DOHH2 (cell line): Measurements from ENCODE around the gene ZNF467.

ENCODE experiments used
- H3F3A ChIP-seq: fragments of 200-600 bp; sonication (generic), shearing (Covaris generic); 2 replicates; pipeline ENCODE4 v1.6.0; 2016; ENCODE audit warnings: antibody characterized with exemption, mild to moderate bottlenecking; ENCODE audit not compliant: control insufficient read depth, insufficient read depth
- H3K27ac ChIP-seq: fragments of 200-600 bp; sonication (generic); 2 replicates; pipeline ENCODE4 v1.5.1; 2014; ENCODE audit warnings: low read depth, mild to moderate bottlenecking, low read length, moderate library complexity
- H3K27me3 ChIP-seq: fragments of 200-600 bp; sonication (generic); 2 replicates; pipeline ENCODE4 v1.6.1; 2014; ENCODE audit warnings: mild to moderate bottlenecking, low read length, mixed read lengths; ENCODE audit not compliant: control insufficient read depth
- H3K36me3 ChIP-seq: fragments of 200-600 bp; sonication (generic); 2 replicates; pipeline ENCODE4 v1.6.1; 2014; ENCODE audit warnings: mild to moderate bottlenecking, low read length, moderate library complexity, mixed read lengths; ENCODE audit not compliant: control insufficient read depth
- H3K4me1 ChIP-seq: fragments of 200-600 bp; sonication (generic); 2 replicates; pipeline ENCODE4 v1.6.1; 2014; ENCODE audit warnings: mild to moderate bottlenecking, low read length, mixed read lengths; ENCODE audit not compliant: control insufficient read depth
- H3K4me2 ChIP-seq: fragments of 200-600 bp; sonication (generic); 2 replicates; pipeline ENCODE4 v1.6.0; 2014; ENCODE audit warnings: mild to moderate bottlenecking, low read length, moderate library complexity
- H3K4me3 ChIP-seq: fragments of 200-600 bp; sonication (generic); 2 replicates; pipeline ENCODE4 v1.5.1; 2014; ENCODE audit warnings: mild to moderate bottlenecking, low read length, mixed read lengths
- H3K79me2 ChIP-seq: fragments of 200-600 bp; sonication (generic); 2 replicates; pipeline ENCODE4 v1.6.1; 2014; ENCODE audit warnings: mild to moderate bottlenecking, low read length, mixed read lengths; ENCODE audit not compliant: control insufficient read depth
- H3K9me2 ChIP-seq: fragments of 200-600 bp; sonication (generic); replicated peaks from 2 replicates; pipeline ENCODE4 v1.6.1; 2014; ENCODE audit warnings: mild to moderate bottlenecking, low read length, mixed read lengths; ENCODE audit not compliant: control insufficient read depth
- H3K9me3 ChIP-seq: fragments of 200-600 bp; sonication (generic); 2 replicates; pipeline ENCODE4 v1.6.1; 2014; ENCODE audit warnings: antibody characterized with exemption, low read length, mixed read lengths; ENCODE audit not compliant: control insufficient read depth, insufficient read depth
- H4K20me1 ChIP-seq: fragments of 200-600 bp; sonication (generic); 2 replicates; pipeline ENCODE4 v1.6.0; 2014; ENCODE audit warnings: low read depth, mild to moderate bottlenecking, antibody characterized with exemption, low read length, moderate library complexity; ENCODE audit not compliant: control insufficient read depth, insufficient read depth
- EZH2phosphoT487 ChIP-seq: fragments of 200-600 bp; sonication (generic); IDR thresholded peaks from 2 replicates; pipeline ENCODE4 v1.6.1; 2017; ENCODE audit warnings: borderline replicate concordance, mild to moderate bottlenecking, antibody characterized with exemption, low read length, moderate library complexity, mixed read lengths
- TF ChIP-seq, protein P1 (sequence below): fragments of 200-600 bp; sonication (generic); IDR thresholded peaks from one replicate; pipeline ENCODE4 v1.5.1; 2014; ENCODE audit warnings: antibody characterized with exemption, mild to moderate bottlenecking, low read depth, low read length; ENCODE audit not compliant: poor library complexity, severe bottlenecking

ZNF467 gene

DNA sequence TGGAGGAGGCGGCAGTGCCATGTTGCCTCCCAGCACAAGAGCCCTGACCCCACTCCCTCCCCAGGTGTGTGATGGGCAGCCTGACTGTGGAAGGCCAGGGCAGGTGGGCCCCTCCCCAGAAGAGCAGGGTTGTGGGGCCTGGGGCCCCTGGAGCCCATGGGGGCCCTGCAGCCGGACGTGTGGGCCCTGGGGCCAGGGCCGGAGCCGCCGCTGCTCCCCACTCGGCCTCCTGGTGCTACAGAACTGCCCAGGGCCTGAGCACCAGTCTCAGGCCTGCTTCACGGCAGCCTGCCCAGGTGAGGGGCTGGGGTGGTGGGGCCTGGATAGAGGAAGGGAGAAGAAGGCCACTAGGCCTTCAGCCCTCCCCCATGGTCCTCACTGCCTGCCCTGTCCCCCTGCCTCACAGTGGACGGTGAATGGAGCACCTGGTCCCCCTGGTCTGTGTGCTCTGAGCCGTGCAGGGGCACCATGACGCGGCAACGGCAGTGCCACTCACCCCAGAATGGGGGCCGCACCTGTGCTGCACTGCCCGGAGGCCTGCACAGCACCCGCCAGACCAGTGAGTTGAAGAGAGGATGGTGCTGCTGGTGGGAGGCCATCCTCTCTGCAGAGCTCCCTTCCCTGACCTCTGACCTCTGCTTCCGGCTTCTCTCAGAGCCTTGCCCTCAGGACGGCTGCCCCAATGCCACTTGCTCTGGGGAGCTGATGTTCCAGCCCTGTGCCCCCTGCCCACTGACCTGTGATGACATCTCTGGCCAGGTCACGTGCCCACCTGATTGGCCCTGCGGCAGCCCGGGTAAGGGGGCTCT lies 18.2 kb upstream of the ZNF467 start:
- H3K4me3 ChIP-seq = no peak overlapping the region
- H3K9me3 ChIP-seq = no peaks in the 10 kb centered on the region
- H3K36me3 ChIP-seq = no peaks in the 10 kb centered on the region
- no peaks in the 10 kb centered on the region for H3K4me1 ChIP-seq
- H3K27me3 ChIP-seq = no peaks in the 10 kb centered on the region
- H3F3A ChIP-seq = no peaks in the 10 kb centered on the region
- TF ChIP-seq, protein P1, sequence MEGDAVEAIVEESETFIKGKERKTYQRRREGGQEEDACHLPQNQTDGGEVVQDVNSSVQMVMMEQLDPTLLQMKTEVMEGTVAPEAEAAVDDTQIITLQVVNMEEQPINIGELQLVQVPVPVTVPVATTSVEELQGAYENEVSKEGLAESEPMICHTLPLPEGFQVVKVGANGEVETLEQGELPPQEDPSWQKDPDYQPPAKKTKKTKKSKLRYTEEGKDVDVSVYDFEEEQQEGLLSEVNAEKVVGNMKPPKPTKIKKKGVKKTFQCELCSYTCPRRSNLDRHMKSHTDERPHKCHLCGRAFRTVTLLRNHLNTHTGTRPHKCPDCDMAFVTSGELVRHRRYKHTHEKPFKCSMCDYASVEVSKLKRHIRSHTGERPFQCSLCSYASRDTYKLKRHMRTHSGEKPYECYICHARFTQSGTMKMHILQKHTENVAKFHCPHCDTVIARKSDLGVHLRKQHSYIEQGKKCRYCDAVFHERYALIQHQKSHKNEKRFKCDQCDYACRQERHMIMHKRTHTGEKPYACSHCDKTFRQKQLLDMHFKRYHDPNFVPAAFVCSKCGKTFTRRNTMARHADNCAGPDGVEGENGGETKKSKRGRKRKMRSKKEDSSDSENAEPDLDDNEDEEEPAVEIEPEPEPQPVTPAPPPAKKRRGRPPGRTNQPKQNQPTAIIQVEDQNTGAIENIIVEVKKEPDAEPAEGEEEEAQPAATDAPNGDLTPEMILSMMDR = no peak
- no peak for TF ChIP-seq EZH2phosphoT487
- no peaks in the 10 kb centered on the region for H4K20me1 ChIP-seq
- H3K4me2 ChIP-seq = no peak overlapping the region
- H3K27ac ChIP-seq = no peak overlapping the region
- no peaks in the 10 kb centered on the region for H3K79me2 ChIP-seq
- no peaks in the 10 kb centered on the region for H3K9me2 ChIP-seq

DNA sequence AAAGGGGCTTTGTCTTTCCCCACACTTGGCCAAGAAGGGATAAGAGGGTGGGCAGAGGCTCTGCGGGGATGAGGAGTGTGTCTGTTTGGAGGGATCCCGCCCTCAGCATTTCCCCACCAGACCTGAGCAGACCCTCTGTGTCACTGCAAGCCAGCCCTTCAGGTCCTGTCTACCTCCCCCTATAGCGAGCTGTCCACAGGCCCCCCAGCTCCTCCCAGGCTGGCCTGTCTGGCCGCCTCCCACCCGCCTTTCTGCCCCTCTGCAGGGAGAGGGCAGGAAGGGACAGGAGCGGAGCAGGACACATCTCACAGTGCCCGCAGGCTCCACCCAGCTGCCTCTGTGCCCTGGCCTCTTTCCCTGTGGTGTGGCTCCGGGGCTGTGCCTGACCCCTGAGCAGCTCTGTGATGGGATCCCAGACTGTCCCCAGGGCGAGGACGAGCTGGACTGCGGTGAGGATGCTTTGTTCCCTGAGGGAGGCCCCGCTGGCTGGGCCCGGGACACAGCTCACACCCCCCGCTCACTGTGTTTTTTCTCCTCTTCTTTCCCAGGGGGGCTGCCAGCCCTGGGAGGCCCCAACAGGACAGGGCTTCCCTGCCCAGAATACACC lies 17.5 kb upstream of the ZNF467 start:
- no peaks in the 10 kb centered on the region for H3K27me3 ChIP-seq
- H3K9me2 ChIP-seq = no peaks in the 10 kb centered on the region
- H3K9me3 ChIP-seq = no peaks in the 10 kb centered on the region
- H3F3A ChIP-seq = no peaks in the 10 kb centered on the region
- no peaks in the 10 kb centered on the region for H4K20me1 ChIP-seq
- no peak overlapping the region for H3K4me2 ChIP-seq
- TF ChIP-seq EZH2phosphoT487 = no peak
- TF ChIP-seq, protein P1 = no peak
- no peaks in the 10 kb centered on the region for H3K36me3 ChIP-seq
- H3K4me1 ChIP-seq = no peaks in the 10 kb centered on the region
- H3K4me3 ChIP-seq = no peak overlapping the region
- no peaks in the 10 kb centered on the region for H3K79me2 ChIP-seq
- H3K27ac ChIP-seq = no peak overlapping the region

DNA sequence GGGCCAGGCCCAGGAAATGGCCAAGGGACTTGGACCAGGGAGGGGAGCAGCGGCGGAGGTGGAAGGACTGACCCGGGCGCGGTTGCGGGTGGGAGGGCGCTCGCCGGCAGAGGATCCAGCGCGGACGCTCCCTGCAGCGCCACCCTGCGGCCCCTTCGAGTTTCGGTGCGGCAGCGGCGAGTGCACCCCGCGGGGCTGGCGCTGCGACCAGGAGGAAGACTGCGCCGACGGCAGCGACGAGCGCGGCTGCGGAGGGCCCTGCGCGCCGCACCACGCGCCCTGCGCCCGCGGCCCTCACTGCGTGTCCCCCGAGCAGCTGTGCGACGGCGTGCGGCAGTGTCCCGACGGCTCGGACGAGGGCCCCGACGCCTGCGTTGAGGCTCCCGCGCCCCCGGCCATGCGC lies 16.8 kb upstream of the ZNF467 start:
- no peak overlapping the region for H3K4me3 ChIP-seq
- no peaks in the 10 kb centered on the region for H3K4me1 ChIP-seq
- no peaks in the 10 kb centered on the region for H3K9me3 ChIP-seq
- H3K27me3 ChIP-seq = no peaks in the 10 kb centered on the region
- H3K9me2 ChIP-seq = no peaks in the 10 kb centered on the region
- H4K20me1 ChIP-seq = no peaks in the 10 kb centered on the region
- H3K4me2 ChIP-seq = no peak overlapping the region
- H3F3A ChIP-seq = no peaks in the 10 kb centered on the region
- no peak overlapping the region for H3K27ac ChIP-seq
- no peaks in the 10 kb centered on the region for H3K79me2 ChIP-seq
- H3K36me3 ChIP-seq = no peaks in the 10 kb centered on the region
- no peak for TF ChIP-seq EZH2phosphoT487
- TF ChIP-seq, protein P1 = no peak
